B cell (primary cell): ENCODE measurements around the gene GPR33. TPM values are rescaled to one million over a fixed set of nuclear protein-coding genes. Genes with fewer than 3 reads are reported as not detected.

Experiments
- ATAC-seq: fragments of 200-7000 bp; cut with Tn5 transposase; one replicate; pipeline ENCODE4 v1.10.0; 2021; ENCODE audit warnings: low read depth, mild to moderate bottlenecking, moderate number of reproducible peaks, moderate library complexity
- CTCF ChIA-PET: fragments of 350-600 bp; sonication (Branson Sonifier 250); formaldehyde crosslinking; loops from one replicate; lab custom pipeline; 2021; ENCODE audit warnings: antibody characterized with exemption, inconsistent platforms; lab: Charles Lee
- POLR2A ChIA-PET: fragments of 350-600 bp; sonication (Branson Sonifier 250); formaldehyde crosslinking; loops from one replicate; lab custom pipeline; 2021; ENCODE audit warnings: antibody characterized with exemption; lab: Charles Lee
- DNase-seq: peaks from one replicate; pipeline ENCODE4 v3.0.0; 2013
- H2AFZ ChIP-seq: 2 replicates; pipeline ENCODE4 v1.6.1; 2012; ENCODE audit warnings: mild to moderate bottlenecking, low read depth, low read length; ENCODE audit not compliant: insufficient read depth, poor library complexity, severe bottlenecking
- H3K27ac ChIP-seq, 2 donors: 1 replicate in 1 of 2; 2 replicates in 1 of 2; pipeline ENCODE4 v1.5.1; 2012 to 2013; ENCODE audit warnings: low read length in 2 of 2, mild to moderate bottlenecking in 2 of 2, moderate library complexity in 1 of 2
- H3K27me3 ChIP-seq, 4 experiments: fragments of 200-600 bp in 1 of 4; sonication (generic) in 1 of 4; replicated peaks in 1 of 4; 1 replicate in 2 of 4; 2 replicates in 2 of 4; pipeline versions ENCODE4 v1.6.1 to v1.7.0; 2013 to 2016; ENCODE audit warnings: low read length in 3 of 4, mild to moderate bottlenecking in 2 of 4, mixed read lengths in 1 of 4, moderate library complexity in 1 of 4; ENCODE audit not compliant: insufficient read depth in 4 of 4, control insufficient read depth in 3 of 4; ENCODE audit errors: control extremely low read depth in 1 of 4
- H3K36me3 ChIP-seq, 2 experiments: replicated peaks in 1 of 2; 1 replicate in 1 of 2; 2 replicates in 1 of 2; pipeline versions ENCODE4 v1.6.1 to v1.7.1; 2013; ENCODE audit warnings: low read length in 1 of 2; ENCODE audit not compliant: insufficient read depth in 2 of 2, control insufficient read depth in 1 of 2; ENCODE audit errors: control extremely low read depth in 1 of 2, extremely low read depth in 1 of 2
- H3K4me1 ChIP-seq, 2 donors: fragments of 200-600 bp in 1 of 2; sonication (generic) in 1 of 2; 1 replicate in 1 of 2; 2 replicates in 1 of 2; pipeline versions ENCODE4 v1.5.1 to v1.6.1; 2013 to 2017; ENCODE audit warnings: low read length in 2 of 2; ENCODE audit not compliant: control insufficient read depth in 2 of 2, insufficient read depth in 2 of 2
- H3K4me2 ChIP-seq: replicated peaks from 2 replicates; pipeline ENCODE3; 2012; ENCODE audit warnings: mild to moderate bottlenecking, low read depth, low read length; ENCODE audit not compliant: poor library complexity, severe bottlenecking
- H3K4me3 ChIP-seq, 5 experiments: fragments of 200-600 bp in 1 of 5; sonication (generic) in 1 of 5; 1 replicate in 3 of 5; 2 replicates in 2 of 5; pipeline versions ENCODE4 v1.5.1 to v1.7.0; 2011 to 2016; ENCODE audit warnings: low read length in 4 of 5, mild to moderate bottlenecking in 4 of 5, low read depth in 2 of 5, control low read depth in 1 of 5, moderate library complexity in 1 of 5; ENCODE audit not compliant: insufficient read depth in 1 of 5; ENCODE audit errors: control extremely low read depth in 1 of 5, extremely low read depth in 1 of 5
- H3K79me2 ChIP-seq: fragments of 200-600 bp; sonication (generic); one replicate; pipeline ENCODE4 v1.6.0; 2016; ENCODE audit warnings: low read length; ENCODE audit not compliant: control insufficient read depth, insufficient read depth
- H3K9ac ChIP-seq: fragments of 200-600 bp; sonication (generic); 2 replicates; pipeline ENCODE4 v1.6.1; 2017; ENCODE audit warnings: mild to moderate bottlenecking, low read length, moderate library complexity
- H3K9me3 ChIP-seq, 3 donors: one replicate each; pipeline versions ENCODE4 v1.6.1 to v1.7.1; 2013; ENCODE audit warnings: low read length in 2 of 3; ENCODE audit not compliant: control insufficient read depth in 2 of 3, insufficient read depth in 1 of 3; ENCODE audit errors: control extremely low read depth in 1 of 3
- H4K20me1 ChIP-seq: 2 replicates; pipeline ENCODE4 v1.6.0; 2012; ENCODE audit warnings: mild to moderate bottlenecking, low read length; ENCODE audit not compliant: insufficient read depth, control insufficient read depth, poor library complexity, severe bottlenecking
- H3K27ac Mint-ChIP-seq: one replicate; pipeline ENCODE4 v1.8.0; 2021; ENCODE audit warnings: mixed read lengths
- H3K27me3 Mint-ChIP-seq: one replicate; pipeline ENCODE4 v1.8.0; 2021; ENCODE audit warnings: mixed read lengths
- H3K4me1 Mint-ChIP-seq: one replicate; pipeline ENCODE4 v1.8.0; 2021; ENCODE audit warnings: mixed read lengths
- H3K4me3 Mint-ChIP-seq: one replicate; pipeline ENCODE4 v1.8.0; 2021; ENCODE audit warnings: mixed read lengths
- H3K9me3 Mint-ChIP-seq: one replicate; pipeline ENCODE4 v1.8.0; 2022; ENCODE audit warnings: mixed read lengths; ENCODE audit not compliant: insufficient read depth
- CTCF ChIP-seq: fragments of 200-600 bp; IDR thresholded peaks from one replicate; pipeline ENCODE4 v1.8.0; 2022; ENCODE audit warnings: antibody characterized with exemption, mild to moderate bottlenecking
- EZH2 ChIP-seq: IDR thresholded peaks from 2 replicates; pipeline ENCODE4 v1.6.1; 2012; ENCODE audit warnings: borderline replicate concordance, low read depth, mild to moderate bottlenecking, moderate library complexity, low read length; ENCODE audit not compliant: insufficient read depth, poor library complexity, severe bottlenecking
- WGBS: methylation state at CpG from one replicate; pipeline ENCODE4 v1.1.5; 2013; ENCODE audit warnings: missing lambda C conversion rate; ENCODE audit not compliant: insufficient coverage; 5-methylcytosine and 5-hydroxymethylcytosine counted together
- intact Hi-C: fragments of 100-400 bp; cut with micrococcal nuclease; formaldehyde crosslinking; loops from one replicate; pipeline ENCODE4 v1.10.0; 2022
- polyA plus RNA-seq: library from polyadenylated mRNA; depleted of rRNA; stranded (reverse); fragments of >200 nt; gene quantifications from 2 replicates; pipeline ENCODE4 v1.2.3, GENCODE V29; 2012
- total RNA-seq, 2 donors: library from RNA; stranded (reverse); fragments of 120-200 nt in 1 of 2; gene quantifications; 1 replicate in 1 of 2; 2 replicates in 1 of 2; pipeline versions ENCODE4 v1.2.3 to v1.2.4, GENCODE V29; 2013 to 2022

The GPR33 gene
- total and polyA plus RNA-seq, 2 donors (not counting 1 experiment from before 2014, with no cell fraction given): not detected

DNA sequence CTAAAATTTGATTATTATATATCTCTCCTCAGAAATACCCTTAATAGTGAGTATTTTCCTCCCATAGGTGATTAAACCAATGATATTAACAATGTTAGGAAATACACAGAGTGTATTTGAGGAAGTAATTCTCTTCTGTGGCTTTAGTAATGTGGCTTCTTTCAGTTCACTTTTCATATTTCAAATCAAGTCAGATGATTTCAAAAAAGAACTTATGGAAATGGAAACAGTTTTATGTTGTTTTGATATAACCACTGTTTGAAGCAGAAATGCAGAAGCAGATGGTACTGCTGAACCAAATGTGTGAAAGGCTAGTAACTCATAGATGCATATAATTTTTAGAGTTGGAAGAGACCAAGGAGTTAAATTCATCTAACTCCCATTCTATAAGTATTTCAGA, 1.9 kb upstream of the GPR33 start:
- no peaks in the 10 kb centered on the region for H4K20me1 ChIP-seq
- POLR2A ChIA-PET: no interaction called here
- peak overlapping the region; percentile 42 for H3K4me2 ChIP-seq

DNA sequence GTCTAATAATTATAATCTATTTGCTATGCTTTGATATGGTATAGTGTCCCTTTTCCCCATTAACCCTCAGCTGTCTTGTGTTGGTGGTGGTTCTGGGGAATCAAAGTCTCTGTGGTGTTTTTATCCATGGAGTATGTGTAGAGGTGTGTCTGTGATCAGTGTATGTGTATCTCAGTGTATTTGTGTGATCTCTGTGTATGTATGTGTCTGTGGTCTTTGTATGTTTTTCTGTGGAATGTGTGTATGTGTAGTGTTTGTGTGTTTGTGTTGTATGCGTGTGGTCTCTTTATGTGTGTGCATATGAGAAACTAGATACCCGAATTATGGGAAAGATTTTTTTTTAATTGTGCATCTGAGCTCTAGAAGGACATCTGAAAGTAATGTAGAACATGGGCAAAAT, 1.1 kb downstream of the GPR33 start:
- H3K9me3 ChIP-seq: peaks cover 0 to 3% (median 0%) of the 10 kb centered on the region in 3 donors
- ChIA-PET CTCF (interaction anchor here (0.7 to 1.4 kb wide), 2 partner anchors 19 to 69 kb away, joined by 3 to 4 read pairs; no protein-coding TSS in a partner anchor), POLR2A (no interaction called here)
- H3K36me3 ChIP-seq: no peaks in the 10 kb centered on the region
- peaks cover 35 to 37% of the 10 kb centered on the region in 2 donors for H3K4me1 ChIP-seq
- H3K4me3 Mint-ChIP-seq: peak overlapping the region; percentile 4
- no peaks in the 10 kb centered on the region for H3K79me2 ChIP-seq
- H3K9ac ChIP-seq: no peak overlapping the region
- peaks cover 2% of the 10 kb centered on the region for H3K9me3 Mint-ChIP-seq
- H3K27ac Mint-ChIP-seq: no peak overlapping the region
- no peak overlapping the region for H3K4me3 ChIP-seq
- H3K4me2 ChIP-seq: no peak overlapping the region
- H4K20me1 ChIP-seq: no peaks in the 10 kb centered on the region
- no peaks in the 10 kb centered on the region for H3K27me3 ChIP-seq
- WGBS: 100% methylated on average over 1 of the region's 2 CpGs
- ATAC-seq: no peak
- no peak for TF ChIP-seq EZH2
- TF ChIP-seq CTCF: no peak
- intact Hi-C loops: no loop called here
- no peak for DNase-seq
- H2AFZ ChIP-seq: no peak overlapping the region
- no peaks in the 10 kb centered on the region for H3K27me3 Mint-ChIP-seq
- H3K4me1 Mint-ChIP-seq: peaks cover 43% of the 10 kb centered on the region
- no peak overlapping the region for H3K27ac ChIP-seq

More for the DNA sequence above, 1.9 kb upstream of the GPR33 start:
- peak overlapping the region in 1 of 2 donors; percentile 1 for H3K27ac ChIP-seq
- Mint-ChIP-seq H3K4me1 (peaks cover 67% of the 10 kb centered on the region), H3K27me3 (no peaks in the 10 kb centered on the region), H3K4me3 (peak overlapping the region; percentile 57), H3K9me3 (peaks cover 2% of the 10 kb centered on the region), H3K27ac (peak overlapping the region; percentile 60)
- H2AFZ ChIP-seq: no peak overlapping the region
- TF ChIP-seq EZH2 (no peak), CTCF (no peak)
- peak overlapping the region in 1 of 5 experiments; percentile 18 for H3K4me3 ChIP-seq
- DNase-seq: peak; percentile 57
- H3K36me3 ChIP-seq: no peaks in the 10 kb centered on the region
- H3K9ac ChIP-seq: no peak overlapping the region
- H3K9me3 ChIP-seq: peaks cover 0 to 12% (median 0%) of the 10 kb centered on the region in 3 donors
- ATAC-seq: peak; percentile 68
- intact Hi-C loops: no loop called here
- CTCF ChIA-PET: no interaction called here
- H3K79me2 ChIP-seq: no peaks in the 10 kb centered on the region
- H3K4me1 ChIP-seq: peaks cover 59 to 61% of the 10 kb centered on the region in 2 donors
- H3K27me3 ChIP-seq: no peaks in the 10 kb centered on the region
